Ammon's horn (tissue), 1 donor: ENCODE measurements around the gene MN1.

Source experiments
- DNase-seq: peaks from one replicate; pipeline ENCODE4 v3.0.0-alpha.2; 2016; ENCODE audit warnings: low spot score

Gene MN1

DNA sequence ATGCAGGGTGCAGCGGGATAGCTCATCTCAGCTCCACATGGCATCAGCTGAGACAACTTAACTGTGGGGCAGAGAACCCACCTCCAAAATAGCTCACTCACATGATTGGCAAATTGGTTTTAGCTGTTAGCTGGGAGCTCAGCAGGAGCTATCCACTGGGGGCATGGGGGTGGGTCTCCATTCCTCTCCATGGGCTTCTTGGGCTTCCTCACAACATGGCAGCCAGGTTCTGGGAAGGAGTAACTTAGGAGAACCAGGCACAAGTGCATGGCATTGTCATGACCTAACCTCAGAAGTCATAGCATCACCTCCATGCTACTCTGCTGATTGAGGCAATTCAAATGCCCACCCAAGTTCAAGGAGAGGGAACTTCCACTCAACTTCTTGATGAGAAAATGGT is 85.5 kb downstream of the MN1 start:
- no peak for DNase-seq

DNA sequence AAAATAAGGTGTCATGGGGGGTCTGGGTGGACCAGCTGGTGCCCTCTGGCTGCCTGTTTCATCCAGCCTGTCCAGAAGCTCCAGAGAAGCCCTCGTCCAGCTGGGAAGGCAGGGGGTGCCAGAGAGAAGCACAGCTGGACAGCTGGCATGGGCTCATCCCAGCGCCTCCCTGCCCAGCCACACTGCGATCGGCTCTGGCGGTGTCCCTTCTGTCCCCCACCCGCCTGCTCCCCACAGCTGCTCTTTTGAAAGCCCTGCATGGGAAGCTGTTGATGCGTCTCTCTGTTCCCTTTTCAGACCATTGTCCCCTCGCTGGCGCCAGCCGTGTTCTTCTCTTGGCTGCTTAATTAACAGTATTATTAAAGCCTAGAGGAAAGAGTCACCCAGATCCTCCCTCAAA is 86.5 kb downstream of the MN1 start:
- DNase-seq = peak; percentile 93

DNA sequence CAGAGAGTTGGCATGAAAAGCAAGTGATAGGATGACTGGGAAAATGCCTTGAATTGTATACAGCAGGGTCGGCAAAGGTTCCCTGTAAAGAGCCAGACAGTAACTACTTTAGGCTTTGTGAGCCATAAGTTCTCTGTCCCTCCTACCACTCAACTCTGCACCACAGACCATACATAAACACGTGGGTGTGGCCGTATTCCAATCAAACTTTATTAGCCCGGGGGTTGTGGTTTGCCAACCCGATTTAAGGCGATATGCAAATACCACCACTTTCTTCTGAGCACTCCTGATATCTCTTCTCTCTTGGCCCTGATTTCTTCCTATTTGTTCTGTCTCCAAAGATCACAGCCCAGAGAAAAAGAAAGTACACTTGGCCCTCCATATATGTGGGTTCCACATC is 87.5 kb downstream of the MN1 start:
- DNase-seq = no peak

DNA sequence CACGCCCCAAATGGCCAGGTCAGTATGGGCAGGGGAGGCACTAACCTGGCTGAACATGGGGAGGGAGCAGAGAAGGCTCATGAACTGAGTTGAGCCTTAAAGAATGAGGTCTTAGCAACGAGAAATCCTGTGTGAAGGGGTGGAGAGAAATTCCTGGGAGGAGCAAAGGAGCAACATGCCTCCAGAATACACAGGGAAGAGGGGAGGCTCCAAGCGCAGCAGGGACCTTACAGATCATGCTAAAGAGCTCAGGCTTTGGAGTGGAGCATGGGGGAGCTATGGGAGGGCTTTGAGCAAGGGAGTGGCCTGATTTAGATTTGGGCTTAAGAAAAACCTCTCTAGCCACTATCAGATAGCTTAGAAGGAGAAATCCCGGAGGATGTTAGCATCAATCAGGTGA is 88.1 kb downstream of the MN1 start:
- DNase-seq = no peak

DNA sequence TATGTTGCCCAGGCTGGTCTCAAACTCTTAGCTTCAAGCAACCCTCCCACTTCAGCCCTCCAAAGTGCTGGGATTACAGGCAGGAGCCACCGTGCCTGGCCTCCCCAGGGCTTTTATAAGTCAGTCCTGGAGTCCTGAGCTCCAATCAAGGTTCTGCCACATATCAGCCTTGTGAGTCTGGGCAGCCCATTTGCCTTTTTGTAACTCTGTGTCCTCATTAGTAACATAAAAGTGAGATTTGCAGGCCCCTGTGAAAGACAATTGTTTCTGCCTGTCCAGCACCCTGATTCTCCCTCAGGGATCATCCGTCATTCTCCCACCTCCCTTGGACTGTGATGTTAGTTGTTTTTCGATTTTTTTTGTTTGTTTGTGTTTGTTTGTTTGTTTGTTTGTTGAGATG is 89.8 kb downstream of the MN1 start:
- no peak for DNase-seq

DNA sequence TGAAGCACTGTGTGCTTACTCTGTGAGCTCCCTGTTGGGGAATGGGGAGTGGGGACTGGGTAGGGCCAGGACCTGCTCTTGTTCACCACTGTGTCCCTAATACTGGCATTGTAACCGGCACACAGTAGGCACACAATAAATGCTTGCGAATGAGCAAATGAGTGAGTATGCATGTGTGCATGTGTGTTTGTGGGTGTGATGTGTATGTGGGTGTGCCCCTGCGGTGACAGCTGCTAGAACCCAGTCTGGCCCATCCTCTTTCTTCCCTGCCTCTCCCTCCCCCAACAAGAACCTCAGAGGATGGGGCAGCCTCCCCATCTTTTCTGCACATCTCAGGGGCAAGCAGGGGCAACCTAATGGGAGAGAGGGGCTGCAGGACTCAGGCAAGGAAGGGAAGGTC is 90.5 kb downstream of the MN1 start:
- no peak for DNase-seq

DNA sequence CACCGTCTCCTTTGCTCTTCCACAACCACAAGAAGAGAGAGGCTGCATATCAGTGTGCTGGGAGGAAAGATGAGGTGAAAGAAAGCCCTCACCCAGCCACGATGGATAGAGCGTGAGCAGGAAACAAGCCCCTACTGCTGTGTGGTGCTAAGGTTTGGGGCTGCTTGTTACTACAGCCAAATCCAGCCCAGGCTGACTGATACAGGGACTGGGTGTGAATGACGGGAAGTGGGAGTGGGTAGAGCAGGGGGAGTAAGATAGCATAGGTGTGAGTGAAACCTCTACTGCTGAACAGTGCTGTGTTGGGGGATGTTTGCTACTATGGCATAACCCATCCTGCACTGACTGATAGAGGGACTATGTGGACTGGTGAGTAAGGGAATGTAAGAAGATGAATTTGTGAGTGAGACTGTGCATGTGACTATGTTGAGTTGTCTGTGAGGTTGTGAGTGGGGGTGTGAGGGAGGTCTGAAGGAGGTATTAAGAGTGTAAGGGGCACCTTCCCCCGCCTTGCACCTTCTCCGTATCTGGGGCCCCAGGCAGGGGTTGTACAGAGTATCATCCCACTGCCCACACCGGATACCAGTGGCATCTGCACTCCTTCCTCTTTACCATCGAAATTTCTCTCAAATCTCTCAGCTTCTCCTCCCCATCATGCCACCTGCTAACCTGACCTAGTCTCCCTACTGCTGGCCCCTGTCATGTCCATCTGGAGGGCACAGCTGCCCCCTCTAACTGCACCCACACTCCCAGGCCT is 91.5 kb downstream of the MN1 start:
- no peak for DNase-seq

DNA sequence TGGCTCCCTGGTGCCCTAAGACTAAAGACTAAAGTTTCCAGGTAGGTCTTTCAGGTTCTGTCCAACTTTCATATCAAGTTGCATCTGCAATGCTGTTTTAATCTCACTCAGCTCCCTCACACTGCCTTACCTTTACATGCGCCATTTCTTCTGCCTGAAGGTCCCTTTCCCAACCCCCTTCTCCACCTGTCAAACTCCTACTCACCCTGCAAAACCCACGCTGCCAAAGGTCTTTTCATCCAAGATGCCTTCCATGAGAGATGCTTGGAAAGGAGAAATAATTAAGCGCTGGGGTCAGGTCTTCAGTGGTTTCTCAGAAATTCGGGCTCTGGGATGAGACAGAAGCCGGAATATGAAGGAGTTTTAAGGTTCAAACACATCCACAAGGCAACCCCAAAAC is 95.1 kb downstream of the MN1 start:
- DNase-seq = no peak

DNA sequence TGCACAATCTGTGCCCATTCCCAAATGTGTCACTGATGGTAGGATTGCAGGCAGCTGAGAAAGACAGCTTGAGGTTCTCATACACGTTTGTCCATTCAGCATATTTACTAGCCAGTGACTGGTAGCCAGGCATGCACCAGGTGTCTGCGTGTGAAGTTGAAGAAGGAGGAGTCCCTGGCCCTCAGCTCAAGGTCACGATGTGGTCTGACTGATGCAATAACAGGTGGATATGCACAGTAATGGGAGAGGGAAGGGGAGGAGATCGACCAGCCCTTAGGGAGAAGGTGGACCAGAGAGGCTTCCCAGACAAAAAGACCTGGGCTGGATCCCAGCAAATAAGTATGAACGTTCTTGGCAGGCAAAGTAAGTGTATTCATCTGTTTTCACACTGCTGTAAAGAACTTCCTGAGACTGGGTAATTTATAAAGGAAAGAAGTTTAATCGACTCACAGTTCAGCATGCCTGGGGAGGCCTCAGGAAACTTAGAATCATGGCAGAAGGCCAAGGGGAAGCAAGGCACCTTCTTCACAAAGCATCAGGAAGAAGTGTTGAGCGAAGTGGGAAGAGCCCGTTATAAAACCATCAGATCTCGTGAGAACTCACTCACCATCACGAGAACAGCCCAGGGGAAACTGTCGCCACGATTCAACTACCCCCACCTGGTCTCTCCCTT is 96.0 kb downstream of the MN1 start:
- no peak for DNase-seq

DNA sequence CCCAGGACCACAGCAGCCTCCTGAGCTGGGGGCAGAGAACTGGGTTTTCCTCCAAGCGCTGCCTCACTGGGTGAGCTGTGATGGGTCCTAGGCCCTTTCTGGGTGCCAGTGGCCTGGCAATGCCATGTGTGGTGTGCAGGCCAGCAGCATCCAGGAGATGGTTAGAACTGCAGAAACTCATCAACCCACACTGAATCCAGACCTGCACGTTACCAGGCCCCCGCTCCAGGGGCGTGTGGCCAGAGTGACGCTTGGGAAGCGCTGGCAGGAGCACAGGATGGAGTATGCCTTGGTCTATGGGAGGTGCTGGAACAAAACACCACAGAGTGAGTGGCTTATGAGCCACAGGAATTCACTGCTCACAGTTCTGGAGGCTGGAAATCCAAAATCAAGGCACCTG is 97.0 kb downstream of the MN1 start:
- no peak for DNase-seq

DNA sequence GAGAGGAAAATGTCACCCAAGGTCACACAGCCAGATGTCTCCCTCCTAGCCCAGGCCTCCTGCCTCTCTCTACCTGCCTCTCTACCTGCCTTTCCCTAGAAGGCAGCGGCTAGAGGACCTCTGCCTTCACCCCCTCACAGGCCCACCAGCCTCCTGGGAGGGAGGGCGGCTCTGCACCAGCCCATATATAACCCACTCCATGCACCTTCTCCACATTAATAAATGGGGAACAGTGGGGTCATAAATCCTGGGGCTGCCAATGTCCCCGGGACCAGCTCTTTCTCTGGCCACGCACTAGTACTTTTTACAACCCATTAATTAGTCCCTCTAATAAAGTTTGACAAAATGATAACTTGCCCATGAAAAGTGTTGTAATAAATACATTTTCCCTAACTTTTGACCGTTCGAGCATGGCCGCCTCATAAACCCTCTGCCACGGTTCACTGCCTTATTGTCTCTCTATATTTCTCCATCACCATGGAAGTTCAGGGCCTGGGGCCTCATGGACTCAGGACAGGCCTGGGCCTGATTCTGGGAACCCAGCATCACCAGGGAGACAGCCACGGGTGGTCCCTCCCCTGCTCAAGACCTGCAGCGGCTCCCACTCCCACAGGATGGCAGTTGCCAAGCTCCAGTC is 102.1 kb downstream of the MN1 start:
- no peak for DNase-seq

DNA sequence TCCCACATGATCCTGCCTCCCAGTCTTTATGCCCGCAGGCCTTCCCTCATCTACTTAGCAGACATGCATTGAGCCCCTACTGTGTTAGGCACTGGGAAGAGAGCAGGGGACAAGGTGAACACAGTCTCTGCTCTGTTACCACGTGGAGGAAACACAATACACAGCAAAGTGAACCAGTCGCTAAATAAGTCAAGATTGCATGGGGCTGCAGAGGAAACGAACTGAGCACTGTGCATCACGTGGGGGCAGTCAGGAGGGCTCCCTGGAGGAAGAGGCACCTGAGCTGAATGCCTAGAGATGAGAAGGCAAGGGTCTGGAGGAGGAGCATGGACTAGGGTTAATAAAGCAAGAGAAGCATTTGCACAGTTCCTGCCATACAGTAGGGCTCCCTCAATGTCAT is 102.7 kb downstream of the MN1 start:
- DNase-seq = no peak
